SK-N-MC (cell line): Measurements from ENCODE around the gene TPRG1L.

ENCODE experiments used
- EZH2 ChIP-seq: fragments of 200-600 bp; sonication (generic); IDR thresholded peaks from one replicate; pipeline ENCODE4 v1.6.1; 2017; ENCODE audit warnings: antibody characterized with exemption
- POLR2AphosphoS5 ChIP-seq: IDR thresholded peaks from 2 replicates; pipeline ENCODE4 v1.6.1; 2012; ENCODE audit warnings: mild to moderate bottlenecking, low read depth, low read length, borderline replicate concordance

DNA sequence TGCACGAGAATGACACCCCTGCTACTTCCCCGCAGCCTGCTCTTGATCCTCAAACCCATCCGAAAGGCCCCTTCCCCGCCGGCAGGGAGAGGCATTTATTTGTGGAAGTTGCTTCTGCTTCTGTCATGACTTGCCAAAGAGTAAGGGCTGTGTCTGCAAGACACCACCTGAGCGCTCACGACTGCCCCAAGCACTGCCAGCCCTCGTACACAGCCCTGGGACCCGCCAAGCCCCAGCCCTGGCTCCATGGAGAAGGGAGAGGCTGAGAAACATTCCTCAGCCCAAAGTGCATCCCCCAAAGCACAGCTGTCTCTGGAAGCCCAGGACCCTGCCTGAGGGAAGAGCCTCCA is 6.3 kb upstream of the TPRG1L start:
- no peak for TF ChIP-seq POLR2AphosphoS5
- TF ChIP-seq EZH2 = no peak
